Umbilical cord (tissue), 2 donors: ENCODE data around the gene CD33. TPM values are rescaled to one million over a fixed set of nuclear protein-coding genes. Genes with fewer than 3 reads are reported as not detected.

Experiments
- DNase-seq: peaks from one replicate; pipeline ENCODE4 v3.0.0-alpha.2; 2015; ENCODE audit warnings: low spot score
- total RNA-seq: library from RNA; depleted of rRNA; stranded (reverse); fragments of >200 nt; gene quantifications from one replicate; pipeline ENCODE4 v1.2.3, GENCODE V29; 2014; ENCODE audit warnings: low replicate concordance; ENCODE audit not compliant: insufficient read depth

The CD33 gene
- total RNA-seq, result 5.3 TPM

DNA sequence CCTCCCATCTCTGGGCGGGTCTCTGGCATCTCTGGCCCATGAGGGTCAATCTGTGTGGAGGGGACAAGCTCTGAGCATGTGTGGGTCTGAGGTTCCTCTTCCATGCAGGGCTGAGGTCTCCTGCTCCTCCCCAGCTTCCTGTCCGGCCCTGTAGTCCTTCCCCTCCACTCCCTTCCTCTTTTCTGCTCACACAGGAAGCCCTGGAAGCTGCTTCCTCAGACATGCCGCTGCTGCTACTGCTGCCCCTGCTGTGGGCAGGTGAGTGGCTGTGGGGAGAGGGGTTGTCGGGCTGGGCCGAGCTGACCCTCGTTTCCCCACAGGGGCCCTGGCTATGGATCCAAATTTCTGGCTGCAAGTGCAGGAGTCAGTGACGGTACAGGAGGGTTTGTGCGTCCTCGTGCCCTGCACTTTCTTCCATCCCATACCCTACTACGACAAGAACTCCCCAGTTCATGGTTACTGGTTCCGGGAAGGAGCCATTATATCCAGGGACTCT, at the start of gene CD33:
Gene CD33, plus strand, starts transcription at position 183 of the 496 bp plus-strand sequence. Its CDS starts 39 bp downstream, at position 222.
- DNase-seq, result peak; percentile 16

GRCh38 chr19:51179256-51179655, 45.6 kb upstream of the CD33 start:
- no peak for DNase-seq

- no peak for DNase-seq
Measured at GRCh38 chr19:51181377-51181912, 43.4 kb upstream of the CD33 start.

DNA sequence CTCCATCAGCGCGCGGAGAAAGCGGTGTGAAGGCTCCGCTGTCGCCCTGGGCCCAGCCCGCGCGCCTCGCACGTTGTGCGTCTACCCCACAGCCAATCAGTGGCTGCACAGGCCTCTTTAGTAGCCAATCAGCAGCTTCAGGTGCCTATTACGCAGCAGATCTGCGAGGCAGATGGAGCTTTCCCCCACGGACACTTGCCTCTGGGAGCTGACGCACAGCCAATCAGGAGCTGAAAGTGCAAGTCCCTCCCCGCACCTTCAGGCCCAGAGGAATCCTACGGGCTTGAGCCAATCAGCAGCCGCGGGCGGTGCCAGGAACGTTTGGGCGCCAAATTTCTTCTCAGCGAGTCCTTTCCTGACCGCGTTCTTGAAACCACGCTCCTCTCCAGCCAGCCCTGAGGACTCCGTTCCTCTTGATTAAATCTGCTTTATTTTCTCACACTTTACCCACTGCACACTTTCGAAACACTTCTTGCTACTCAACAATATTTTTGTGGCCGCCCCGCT, 42.9 kb upstream of the CD33 start:
- DNase-seq, result no peak

DNA sequence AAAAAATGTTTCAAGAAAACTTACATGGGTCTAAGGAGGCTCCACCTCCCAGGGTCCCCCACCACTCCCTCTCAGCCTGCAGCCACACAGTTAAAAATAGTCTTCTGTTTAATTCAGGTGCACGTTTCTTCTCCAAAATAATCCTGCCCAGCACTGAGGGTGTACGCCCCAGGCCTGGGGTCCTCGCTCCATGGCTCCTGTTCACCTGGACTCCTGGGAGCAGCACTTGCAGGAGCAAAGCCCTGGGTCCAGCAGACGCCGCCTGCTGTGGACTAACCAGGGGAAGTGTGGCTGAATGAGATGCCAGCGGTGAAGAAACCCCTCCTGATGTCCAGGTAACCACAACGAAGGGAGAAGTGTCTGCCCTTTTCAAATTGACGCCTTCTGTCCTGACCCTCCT, 41.3 kb upstream of the CD33 start:
- no peak for DNase-seq

DNA sequence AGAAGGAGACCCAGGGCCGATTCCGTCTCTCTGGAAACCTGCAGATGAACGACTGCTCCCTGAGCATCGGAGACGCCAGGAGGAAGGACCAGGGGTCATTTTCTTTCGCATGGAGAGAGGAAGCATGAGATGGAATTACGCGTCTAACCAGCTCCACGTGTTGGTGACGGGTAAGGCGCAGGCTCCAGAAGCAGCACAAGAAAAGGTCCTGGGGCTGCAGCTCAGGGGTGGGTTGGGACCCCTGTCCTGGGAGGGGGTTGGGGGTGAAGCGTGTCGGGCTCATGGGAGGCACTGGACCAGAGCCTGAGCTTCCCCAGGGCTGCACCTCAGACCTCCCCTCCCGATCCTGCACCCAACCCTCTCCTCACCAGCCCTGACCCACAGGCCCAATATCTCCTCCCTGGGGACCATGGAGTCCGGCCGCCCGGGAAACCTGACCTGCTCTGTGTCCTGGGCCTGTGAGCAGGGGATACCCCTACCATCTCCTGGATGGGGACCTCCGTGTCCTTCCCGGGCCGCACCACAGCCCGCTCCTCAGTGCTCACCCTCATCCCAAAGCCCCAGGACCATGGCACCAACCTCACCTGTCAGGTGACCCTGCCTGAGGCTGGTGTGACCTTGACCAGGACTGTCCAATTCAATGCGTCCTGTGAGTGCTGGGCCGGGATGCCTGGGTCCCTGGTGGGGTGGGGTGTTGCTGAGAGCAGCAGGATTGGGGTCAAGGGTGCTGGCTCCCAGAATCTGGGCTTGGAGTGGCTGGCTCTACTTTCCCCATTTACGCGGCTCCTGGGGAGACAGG, 39.6 kb upstream of the CD33 start:
- no peak for DNase-seq

- no peak for DNase-seq
Measured at GRCh38 chr19:51185868-51186215, 39.0 kb upstream of the CD33 start.

- DNase-seq, result no peak
Measured at GRCh38 chr19:51186323-51186722, 38.6 kb upstream of the CD33 start.

- no peak for DNase-seq
Measured at GRCh38 chr19:51187395-51188226, 37.3 kb upstream of the CD33 start.

DNA sequence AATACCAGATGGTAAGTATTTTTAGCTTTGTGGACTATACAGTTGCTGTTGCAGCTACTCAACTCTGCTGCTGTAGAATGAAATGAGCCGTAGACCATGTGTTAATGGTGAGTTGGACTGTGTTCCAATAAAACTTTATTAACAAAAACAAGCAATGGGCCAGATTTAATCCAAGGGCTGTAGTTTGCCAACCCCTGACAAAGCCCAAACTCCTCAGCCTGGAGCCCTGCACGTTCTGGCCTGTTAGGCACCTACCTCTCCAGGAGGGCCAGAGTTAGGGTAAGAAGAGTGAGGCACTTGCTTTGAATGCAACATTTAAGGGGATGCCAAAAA, 36.7 kb upstream of the CD33 start:
- no peak for DNase-seq

DNA sequence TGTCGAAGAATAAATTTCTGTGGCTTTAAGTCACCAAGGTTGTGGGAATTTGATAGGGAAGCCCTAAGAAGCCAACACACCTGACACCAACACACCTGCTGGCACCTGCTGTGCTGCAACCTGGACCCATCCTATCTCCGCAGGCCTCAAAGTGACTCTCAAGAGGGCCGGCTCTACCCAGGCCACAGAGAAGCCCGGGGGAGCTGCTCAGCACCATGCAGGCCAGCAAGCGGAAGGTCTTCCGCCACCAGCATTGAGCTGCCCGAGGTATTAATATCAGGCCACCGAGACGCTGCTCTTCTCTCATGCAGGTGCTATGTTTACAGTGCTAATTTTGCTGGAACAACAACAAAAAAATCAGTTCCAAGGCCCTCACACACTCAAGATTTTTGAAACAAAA, 32.2 kb upstream of the CD33 start:
- DNase-seq, result no peak

- DNase-seq, result peak; percentile 21
Measured at GRCh38 chr19:51194527-51195315, 30.2 kb upstream of the CD33 start.

DNA sequence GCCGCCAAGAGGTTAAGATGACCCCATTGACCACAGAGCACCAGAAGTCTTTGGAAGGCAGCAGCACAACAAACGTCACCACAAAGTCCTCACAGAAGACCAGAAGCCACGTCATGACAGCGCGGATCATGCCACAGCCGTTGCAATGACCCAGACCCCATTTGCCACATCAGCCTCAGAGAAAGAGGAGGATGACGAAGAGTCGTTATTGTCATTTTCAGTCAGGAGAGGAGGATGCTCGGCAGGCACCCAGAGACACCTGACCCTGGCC, 29.6 kb upstream of the CD33 start:
- DNase-seq, result no peak

GRCh38 chr19:51195616-51196015, 29.3 kb upstream of the CD33 start:
- no peak for DNase-seq

DNA sequence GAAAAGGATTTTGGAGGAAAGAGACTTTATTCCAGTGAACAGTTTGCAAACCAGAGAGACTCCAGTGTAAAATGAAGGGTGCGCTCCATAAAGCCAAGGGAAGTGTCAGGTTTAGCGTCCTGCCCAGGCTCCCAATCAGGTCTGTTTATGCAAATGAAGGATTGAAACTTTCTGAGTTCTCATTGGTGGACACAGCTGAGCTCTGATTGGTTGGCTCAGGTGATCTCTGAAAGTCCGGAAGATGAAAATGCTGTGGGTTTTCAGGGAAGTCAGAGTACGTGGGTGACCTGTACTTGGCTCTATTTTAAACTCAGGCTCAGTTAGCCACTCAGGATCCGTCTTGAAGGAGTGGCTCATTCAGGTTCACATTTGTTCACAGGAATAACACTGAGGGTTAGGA, 28.7 kb upstream of the CD33 start:
- no peak for DNase-seq

- DNase-seq, result no peak
Measured at GRCh38 chr19:51198641-51199040, 26.2 kb upstream of the CD33 start.

- DNase-seq, result no peak
Measured at GRCh38 chr19:51200071-51200666, 24.7 kb upstream of the CD33 start.

GRCh38 chr19:51201712-51202111, 23.2 kb upstream of the CD33 start:
- DNase-seq, result no peak

GRCh38 chr19:51203916-51204315, 21.0 kb upstream of the CD33 start:
- DNase-seq, result no peak

DNA sequence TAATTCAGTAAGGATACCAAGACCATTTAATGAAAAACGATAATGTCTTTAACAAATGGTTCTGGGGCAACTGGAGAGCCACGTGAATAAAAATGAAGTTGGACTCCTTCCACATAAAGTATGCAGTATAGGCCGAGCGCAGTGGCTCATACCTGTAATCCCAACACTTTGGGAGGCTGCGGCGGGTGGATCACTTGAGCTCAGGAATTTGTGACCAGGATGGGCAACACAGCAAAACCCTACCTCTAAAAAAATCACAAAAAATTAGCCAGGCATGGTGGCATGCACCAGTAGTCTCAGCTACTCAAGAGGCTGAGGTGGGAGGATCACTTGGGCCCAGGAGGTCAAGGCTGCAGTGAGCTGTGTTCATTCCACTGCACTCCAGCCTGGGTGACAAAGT, 20.6 kb upstream of the CD33 start:
- DNase-seq, result no peak

DNA sequence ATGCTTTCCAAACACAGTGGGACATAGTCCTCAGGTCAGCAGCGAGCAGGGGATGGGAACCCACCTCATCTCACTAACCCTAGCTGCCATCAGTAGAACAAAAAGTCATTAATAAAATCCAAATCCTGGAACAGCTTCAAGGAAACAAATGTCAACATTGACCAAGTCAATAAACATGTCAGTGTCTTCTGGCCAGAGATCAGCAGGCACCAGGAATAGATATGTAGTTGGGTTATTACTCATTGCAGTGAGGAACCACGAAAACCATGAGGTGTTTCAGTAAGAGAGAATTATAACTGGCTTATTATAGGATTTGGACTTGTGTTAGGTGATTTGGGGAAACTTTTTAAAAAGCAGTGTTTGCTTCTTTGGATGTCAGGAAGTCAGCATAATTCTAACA, 17.1 kb upstream of the CD33 start:
- DNase-seq, result no peak
